Measurements from ENCODE around the gene MMRN2.

- TF ChIP-seq, protein P1, sequence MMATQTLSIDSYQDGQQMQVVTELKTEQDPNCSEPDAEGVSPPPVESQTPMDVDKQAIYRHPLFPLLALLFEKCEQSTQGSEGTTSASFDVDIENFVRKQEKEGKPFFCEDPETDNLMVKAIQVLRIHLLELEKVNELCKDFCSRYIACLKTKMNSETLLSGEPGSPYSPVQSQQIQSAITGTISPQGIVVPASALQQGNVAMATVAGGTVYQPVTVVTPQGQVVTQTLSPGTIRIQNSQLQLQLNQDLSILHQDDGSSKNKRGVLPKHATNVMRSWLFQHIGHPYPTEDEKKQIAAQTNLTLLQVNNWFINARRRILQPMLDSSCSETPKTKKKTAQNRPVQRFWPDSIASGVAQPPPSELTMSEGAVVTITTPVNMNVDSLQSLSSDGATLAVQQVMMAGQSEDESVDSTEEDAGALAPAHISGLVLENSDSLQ (IDR thresholded peaks at IDR 0.05): no peak
- no peak for TF ChIP-seq FOXM1 (IDR thresholded peaks at IDR 0.05; ENCODE audit: borderline replicate concordance)
- TF ChIP-seq FOXA1 (IDR thresholded peaks at IDR 0.05): no peak
- no peak for TF ChIP-seq TARDBP (IDR thresholded peaks at IDR 0.05)
- no peak for TF ChIP-seq ARNT (IDR thresholded peaks at IDR 0.05)
- TF ChIP-seq FOXK2 (IDR thresholded peaks at IDR 0.05): no peak
Measured at GRCh38 chr10:86946213-86947155, 10.9 kb downstream of the MMRN2 start.
